HepG2 (cell line): ENCODE results near the gene ZNF213. TPM values are rescaled to one million over a fixed set of nuclear protein-coding genes. Genes with fewer than 3 reads are reported as not detected.
A peak's percentile ranks its signal among the peaks of the same experiment; 100 is the strongest.

Experiments used
- MYC ChIP-seq: sonication (generic); formaldehyde crosslinking; IDR thresholded peaks from 2 replicates; pipeline ENCODE4 v1.9.0; 2021; ENCODE audit warnings: missing genetic modification reagents, borderline replicate concordance
- RAD51 ChIP-seq: fragments of 450-650 bp; IDR thresholded peaks from 2 replicates; pipeline ENCODE4 v1.6.1; 2016; ENCODE audit warnings: borderline replicate concordance
- SATB2 ChIP-seq: sonication (generic); formaldehyde crosslinking; IDR thresholded peaks from 2 replicates; pipeline ENCODE4 v1.5.0; 2020; ENCODE audit warnings: missing genetic modification reagents
- SMC3 ChIP-seq: IDR thresholded peaks from 2 replicates; pipeline ENCODE4 v1.6.1; 2011; ENCODE audit warnings: low read length, improper control_type of control experiment
- ZNF24 ChIP-seq: fragments of 450-650 bp; IDR thresholded peaks from 2 replicates; pipeline ENCODE4 v1.6.1; 2017; ENCODE audit warnings: antibody characterized with exemption, mild to moderate bottlenecking
- ZNF432 ChIP-seq: sonication (generic); formaldehyde crosslinking; IDR thresholded peaks from 2 replicates; pipeline ENCODE4 v1.5.0; 2020; ENCODE audit warnings: missing genetic modification reagents, mild to moderate bottlenecking, borderline replicate concordance
- ZNF563 ChIP-seq: sonication (generic); formaldehyde crosslinking; IDR thresholded peaks from 2 replicates; pipeline ENCODE4 v1.8.0; 2022; ENCODE audit warnings: mild to moderate bottlenecking, moderate library complexity, missing genetic modification reagents
- ZNF614 ChIP-seq: IDR thresholded peaks from 2 replicates; pipeline ENCODE4 v1.6.1; 2018; ENCODE audit warnings: missing biosample characterization, missing genetic modification reagents, inconsistent platforms, borderline replicate concordance
- ZSCAN9 ChIP-seq: IDR thresholded peaks from 2 replicates; pipeline ENCODE4 v1.6.1; 2016; ENCODE audit warnings: borderline replicate concordance
- polyA plus RNA-seq, 8 experiments: library from polyadenylated mRNA; depleted of rRNA in 3 of 8; stranded (reverse) in 7 of 8; unstranded in 1 of 8; fragments of >200 nt; fragmentation: Illumina TruSeq in 4 of 8; extraction: Trizol in 4 of 8; gene quantifications; 2 replicates each; pipeline versions ENCODE4 v1.2.1 to v1.2.3, GENCODE V29; 2011 to 2016; ENCODE audit warnings: low read depth in 4 of 8, missing spikeins in 1 of 8, mixed read lengths in 1 of 8; ENCODE audit not compliant: insufficient read depth in 1 of 8
- total RNA-seq, 5 experiments: library from RNA; depleted of rRNA; stranded (reverse); fragments of >200 nt; fragmentation: Illumina TruSeq; extraction: Trizol; gene quantifications; 2 replicates each; pipeline ENCODE4 v1.2.3, GENCODE V29; 2016; ENCODE audit warnings: low read depth in 1 of 5
- TF ChIP-seq, protein P1 (sequence below): sonication (generic); formaldehyde crosslinking; IDR thresholded peaks from 2 replicates; pipeline ENCODE4 v1.5.0; 2020; ENCODE audit warnings: missing genetic modification reagents
- TF ChIP-seq, protein P2 (sequence below): sonication (generic); formaldehyde crosslinking; IDR thresholded peaks from 2 replicates; pipeline ENCODE4 v1.5.0; 2020; ENCODE audit warnings: mild to moderate bottlenecking, missing genetic modification reagents
- TF ChIP-seq, protein P3 (sequence below): sonication (generic); formaldehyde crosslinking; conservative IDR thresholded peaks from 2 replicates; pipeline ENCODE4 v1.5.0; 2020; ENCODE audit warnings: missing genetic modification reagents

ZNF213 gene
- total and polyA plus RNA-seq, 2 of the 13 experiments (the other 11 are each of a cell fraction or from before 2014, with no cell fraction given) = 0.59 to 0.97 TPM

DNA sequence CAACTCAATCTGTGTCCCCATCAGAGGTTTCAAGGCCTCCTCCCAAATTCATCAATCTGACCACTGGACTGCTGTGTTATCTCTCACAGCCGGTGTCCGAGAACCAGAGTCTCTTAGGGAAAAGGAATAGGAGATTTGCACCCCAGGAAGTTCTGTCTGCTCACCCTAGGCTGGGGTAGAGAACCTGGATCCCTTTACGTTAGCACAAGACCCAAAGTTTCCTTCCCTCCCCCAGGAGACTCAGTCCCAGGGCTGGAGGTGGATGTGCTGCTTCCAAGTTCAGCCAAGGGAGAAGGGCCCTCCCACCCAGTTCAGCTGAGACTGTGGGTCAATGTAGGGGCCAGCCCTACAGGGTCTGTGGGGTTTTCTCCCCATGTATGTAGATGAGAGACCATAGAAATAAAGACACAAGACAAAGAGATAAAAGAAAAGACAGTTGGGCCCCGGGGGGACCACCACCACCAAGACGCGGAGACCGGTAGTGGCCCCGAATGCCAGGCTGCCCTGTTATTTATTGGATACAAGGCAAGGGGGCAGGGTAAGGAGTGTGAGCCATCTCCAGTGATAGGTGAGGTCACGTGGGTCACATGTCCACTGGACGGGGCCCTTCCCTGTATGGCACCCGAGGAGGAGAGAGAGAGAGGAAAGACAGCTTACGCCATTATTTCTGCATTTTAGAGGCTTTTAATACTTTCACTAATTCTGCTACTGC lies 30.4 kb downstream of the ZNF213 start (continued):
- TF ChIP-seq, protein P1, sequence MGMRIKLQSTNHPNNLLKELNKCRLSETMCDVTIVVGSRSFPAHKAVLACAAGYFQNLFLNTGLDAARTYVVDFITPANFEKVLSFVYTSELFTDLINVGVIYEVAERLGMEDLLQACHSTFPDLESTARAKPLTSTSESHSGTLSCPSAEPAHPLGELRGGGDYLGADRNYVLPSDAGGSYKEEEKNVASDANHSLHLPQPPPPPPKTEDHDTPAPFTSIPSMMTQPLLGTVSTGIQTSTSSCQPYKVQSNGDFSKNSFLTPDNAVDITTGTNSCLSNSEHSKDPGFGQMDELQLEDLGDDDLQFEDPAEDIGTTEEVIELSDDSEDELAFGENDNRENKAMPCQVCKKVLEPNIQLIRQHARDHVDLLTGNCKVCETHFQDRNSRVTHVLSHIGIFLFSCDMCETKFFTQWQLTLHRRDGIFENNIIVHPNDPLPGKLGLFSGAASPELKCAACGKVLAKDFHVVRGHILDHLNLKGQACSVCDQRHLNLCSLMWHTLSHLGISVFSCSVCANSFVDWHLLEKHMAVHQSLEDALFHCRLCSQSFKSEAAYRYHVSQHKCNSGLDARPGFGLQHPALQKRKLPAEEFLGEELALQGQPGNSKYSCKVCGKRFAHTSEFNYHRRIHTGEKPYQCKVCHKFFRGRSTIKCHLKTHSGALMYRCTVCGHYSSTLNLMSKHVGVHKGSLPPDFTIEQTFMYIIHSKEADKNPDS (CRISPR knock-in tag) = no peak
- peak; percentile 61; the same call in 1 of the 2 replicates for TF ChIP-seq RAD51
- TF ChIP-seq MYC (CRISPR knock-in tag) = 0 out of 2 replicates have a peak, but pooled peaks have one; percentile 11
- TF ChIP-seq, protein P2, sequence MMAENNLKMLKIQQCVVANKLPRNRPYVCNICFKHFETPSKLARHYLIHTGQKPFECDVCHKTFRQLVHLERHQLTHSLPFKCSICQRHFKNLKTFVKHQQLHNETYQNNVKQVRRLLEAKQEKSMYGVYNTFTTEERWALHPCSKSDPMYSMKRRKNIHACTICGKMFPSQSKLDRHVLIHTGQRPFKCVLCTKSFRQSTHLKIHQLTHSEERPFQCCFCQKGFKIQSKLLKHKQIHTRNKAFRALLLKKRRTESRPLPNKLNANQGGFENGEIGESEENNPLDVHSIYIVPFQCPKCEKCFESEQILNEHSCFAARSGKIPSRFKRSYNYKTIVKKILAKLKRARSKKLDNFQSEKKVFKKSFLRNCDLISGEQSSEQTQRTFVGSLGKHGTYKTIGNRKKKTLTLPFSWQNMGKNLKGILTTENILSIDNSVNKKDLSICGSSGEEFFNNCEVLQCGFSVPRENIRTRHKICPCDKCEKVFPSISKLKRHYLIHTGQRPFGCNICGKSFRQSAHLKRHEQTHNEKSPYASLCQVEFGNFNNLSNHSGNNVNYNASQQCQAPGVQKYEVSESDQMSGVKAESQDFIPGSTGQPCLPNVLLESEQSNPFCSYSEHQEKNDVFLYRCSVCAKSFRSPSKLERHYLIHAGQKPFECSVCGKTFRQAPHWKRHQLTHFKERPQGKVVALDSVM (CRISPR knock-in tag) = no peak
- no peak for TF ChIP-seq ZSCAN9 (CRISPR knock-in tag)
- TF ChIP-seq, protein P3, sequence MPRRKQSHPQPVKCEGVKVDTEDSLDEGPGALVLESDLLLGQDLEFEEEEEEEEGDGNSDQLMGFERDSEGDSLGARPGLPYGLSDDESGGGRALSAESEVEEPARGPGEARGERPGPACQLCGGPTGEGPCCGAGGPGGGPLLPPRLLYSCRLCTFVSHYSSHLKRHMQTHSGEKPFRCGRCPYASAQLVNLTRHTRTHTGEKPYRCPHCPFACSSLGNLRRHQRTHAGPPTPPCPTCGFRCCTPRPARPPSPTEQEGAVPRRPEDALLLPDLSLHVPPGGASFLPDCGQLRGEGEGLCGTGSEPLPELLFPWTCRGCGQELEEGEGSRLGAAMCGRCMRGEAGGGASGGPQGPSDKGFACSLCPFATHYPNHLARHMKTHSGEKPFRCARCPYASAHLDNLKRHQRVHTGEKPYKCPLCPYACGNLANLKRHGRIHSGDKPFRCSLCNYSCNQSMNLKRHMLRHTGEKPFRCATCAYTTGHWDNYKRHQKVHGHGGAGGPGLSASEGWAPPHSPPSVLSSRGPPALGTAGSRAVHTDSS (CRISPR knock-in tag) = no peak
- TF ChIP-seq ZNF563 = no peak
- no peak for TF ChIP-seq ZNF432
- TF ChIP-seq ZNF614 (CRISPR knock-in tag) = no peak
- no peak for TF ChIP-seq ZNF24
- TF ChIP-seq SATB2 = no peak
- TF ChIP-seq SMC3 = no peak
